Measurements from ENCODE around the gene DCUN1D3.
"Not testable (repeated sequence)": the region's sequence is repeated elsewhere in the genome, so short reads cannot be mapped to it uniquely, and the experiment has no call there.

Gene DCUN1D3

GRCh38 chr16:20818929-20819585 is 81.1 kb downstream of the DCUN1D3 start:
- DNase-seq: no peak

DNA sequence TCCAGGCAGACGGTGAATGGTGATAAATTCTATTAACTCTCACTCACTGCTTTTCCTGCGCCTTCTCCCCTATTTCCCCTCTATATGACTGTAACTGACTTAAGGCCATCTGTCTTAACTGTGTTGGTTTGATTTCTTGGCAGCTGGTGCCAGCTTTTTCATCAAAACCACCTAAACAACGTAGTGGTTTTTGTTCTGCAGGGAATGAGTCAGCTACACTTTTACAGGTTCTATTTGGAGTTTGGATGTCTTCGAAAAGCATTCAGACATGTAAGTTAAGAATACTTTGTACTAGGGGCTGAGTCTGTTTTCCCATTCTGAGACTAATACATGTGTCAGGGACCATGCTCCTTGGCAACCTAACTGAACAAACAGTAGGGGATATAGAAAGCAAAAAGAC is 85.4 kb downstream of the DCUN1D3 start:
- no peak for DNase-seq

DNA sequence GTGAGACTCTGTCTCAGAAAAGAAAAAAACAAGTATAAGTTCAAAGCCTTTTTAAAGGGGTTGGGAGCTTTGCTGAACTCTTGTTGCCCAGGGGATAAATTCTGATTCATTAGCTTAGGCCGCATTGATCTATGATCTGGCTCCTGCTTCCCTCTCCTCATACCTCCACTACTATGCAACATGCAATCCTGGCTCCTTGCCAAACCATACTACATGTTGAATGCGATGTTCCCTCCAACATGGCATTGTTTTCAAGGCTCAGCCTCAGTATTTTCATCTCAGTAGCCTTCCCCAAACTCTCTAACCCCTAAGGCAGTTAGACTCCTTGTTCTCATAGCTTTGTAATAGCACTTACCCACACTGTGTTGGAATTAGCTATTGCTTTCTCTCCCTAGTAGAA is 87.6 kb downstream of the DCUN1D3 start:
- no peak for DNase-seq

- DNase-seq: no peak
Observed at GRCh38 chr16:20811889-20812439, 88.2 kb downstream of the DCUN1D3 start.

- DNase-seq: no peak
Observed at GRCh38 chr16:20807862-20808261, 92.3 kb downstream of the DCUN1D3 start.

DNA sequence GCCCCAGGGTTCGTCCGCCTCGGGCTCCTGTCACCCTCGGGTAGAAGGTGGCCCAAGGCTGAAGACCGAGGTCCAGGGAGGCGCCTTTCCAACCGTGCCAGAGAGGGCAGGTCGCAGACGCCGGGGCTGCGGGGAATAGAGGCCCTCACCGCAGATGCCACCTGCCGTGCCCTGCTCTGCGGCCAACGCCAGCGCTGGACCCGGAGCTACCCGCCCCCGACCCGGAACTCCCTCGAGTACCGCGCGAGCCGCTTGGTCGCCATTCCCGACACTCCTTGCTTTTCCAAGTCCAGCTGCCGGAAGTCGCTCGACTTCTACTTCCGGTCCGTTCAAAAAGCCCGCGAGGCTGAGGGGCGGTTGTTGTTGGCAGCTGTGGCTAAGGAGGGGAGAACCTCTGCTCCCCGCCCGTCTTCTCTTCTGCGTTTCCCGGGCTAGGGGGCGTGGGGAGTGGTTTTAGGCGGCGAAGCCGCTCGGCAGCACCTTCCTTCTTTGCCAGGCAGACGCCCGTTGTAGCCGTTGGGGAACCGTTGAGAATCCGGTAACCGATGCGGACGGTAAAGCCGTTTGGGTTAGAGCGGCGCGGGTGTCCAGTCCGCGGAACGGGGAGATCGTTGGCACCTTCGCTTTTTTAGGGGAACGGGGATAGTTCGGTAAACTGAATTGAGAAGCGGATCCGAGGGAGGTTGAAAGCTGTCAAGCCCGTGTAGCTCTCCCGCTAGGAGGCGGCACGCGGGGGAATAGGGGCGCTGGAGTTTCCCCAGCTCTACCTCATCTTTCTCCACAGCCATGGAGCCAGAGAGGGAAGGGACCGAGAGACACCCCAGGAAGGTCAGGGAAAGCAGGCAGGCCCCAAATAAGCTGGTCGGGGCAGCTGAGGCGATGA is 93.7 kb downstream of the DCUN1D3 start, which contains the start of the genes ERI2 and REXO5:
Gene ERI2 (minus strand): TSS at position 305 of the 883 bp plus-strand sequence. CDS start 42 bp downstream, at position 263.
Gene REXO5 (plus strand): TSS at position 360 of the 883 bp plus-strand sequence. CDS start 427 bp downstream, at position 787.
- peak; percentile 78 for DNase-seq

DNA sequence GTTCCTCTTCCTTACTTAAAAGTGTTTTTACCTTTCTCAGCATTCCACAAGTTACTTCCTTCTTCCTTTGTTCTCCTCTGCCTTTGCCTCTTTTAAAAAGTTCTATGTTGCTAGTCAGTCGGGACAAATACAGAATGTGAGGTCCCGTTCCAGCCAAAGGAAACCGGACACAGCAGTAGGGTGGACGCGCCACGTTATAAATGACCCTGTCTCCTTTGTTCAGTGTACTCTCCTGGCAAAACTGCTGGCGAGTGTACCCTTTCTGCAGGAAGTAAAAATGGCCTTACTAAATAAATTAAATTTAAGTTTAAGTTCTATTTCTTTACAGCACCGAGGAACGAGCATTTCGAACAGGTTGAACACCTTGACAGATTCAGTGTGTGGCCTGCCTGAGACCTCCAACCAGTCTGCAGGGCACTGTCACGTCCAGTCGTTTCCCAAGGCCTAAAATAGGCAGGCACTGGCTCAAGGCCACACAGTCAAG is 94.4 kb downstream of the DCUN1D3 start:
- not testable (repeated sequence) for DNase-seq

Measured in activated naive CD4-positive, alpha-beta T cell treated with Interleukin-2 at 50 U/mL for 16 hours (primary cell).